HepG2 (cell line): ENCODE results near the gene ARHGEF9. TPM values are rescaled to one million over a fixed set of nuclear protein-coding genes. Genes with fewer than 3 reads are reported as not detected.

Experiments
- ATAC-seq: fragments of 200-7000 bp; cut with Tn5 transposase; 3 replicates; pipeline ENCODE4 v1.9.1; 2020; ENCODE audit warnings: mild to moderate bottlenecking, moderate library complexity
- BruUV-seq: library from RNA; stranded (reverse); fragments of 400-500 nt; replicated peaks from 2 replicates; lab custom pipeline; 2021; lab: Mats Ljungman, UMichigan
- CTCF ChIA-PET: fragments of 300-600 bp; formaldehyde crosslinking; extraction: SDS; loops from one replicate; lab custom pipeline; 2021; ENCODE audit warnings: low total read pairs, inconsistent platforms, low intra/inter-chr PET ratio; lab: Yijun Ruan, JAX
- POLR2A ChIA-PET: fragments of 350-600 bp; sonication (Branson Sonifier 250); formaldehyde crosslinking; loops from one replicate; lab custom pipeline; 2020; ENCODE audit warnings: antibody characterized with exemption, inconsistent platforms; lab: Yijun Ruan, JAX
- DNase-seq: peaks from one replicate; pipeline ENCODE4 v3.0.0-alpha.2; 2015; ENCODE audit warnings: low spot score
- FAIRE-seq: peaks from 3 replicates; lab custom pipeline; 2011; peaks lifted over from hg19 to GRCh38; lab: Jason Lieb, UNC
- H2AFZ ChIP-seq: one replicate; pipeline ENCODE4 v1.6.1; 2011; ENCODE audit warnings: low read length, inconsistent platforms
- H3K27ac ChIP-seq: fragments of 300-600 bp; 3 replicates; pipeline ENCODE4 v1.8.0; 2011; ENCODE audit warnings: mixed run types, mild to moderate bottlenecking, mixed read lengths, low read length, inconsistent platforms; ENCODE audit not compliant: insufficient read depth; ENCODE audit errors: extremely low read length
- H3K27me3 ChIP-seq, 2 experiments: fragments of 200-600 bp in 1 of 2; 2 replicates in 1 of 2; 3 replicates in 1 of 2; pipeline versions ENCODE4 v1.6.0 to v1.8.0; 2011; ENCODE audit warnings: low read length in 2 of 2, mild to moderate bottlenecking in 2 of 2, moderate library complexity in 2 of 2, inconsistent platforms in 1 of 2; ENCODE audit not compliant: insufficient read depth in 2 of 2, control insufficient read depth in 1 of 2
- H3K36me3 ChIP-seq, 2 experiments: fragments of 200-600 bp in 1 of 2; replicated peaks in 1 of 2; 2 replicates in 1 of 2; 3 replicates in 1 of 2; pipeline versions ENCODE4 v1.5.1 to v1.8.0; 2011; ENCODE audit warnings: low read length in 2 of 2, inconsistent platforms in 1 of 2; ENCODE audit not compliant: insufficient read depth in 2 of 2, control insufficient read depth in 1 of 2
- H3K4me1 ChIP-seq: 2 replicates; pipeline ENCODE4 v1.5.1; 2012; ENCODE audit warnings: low read length, inconsistent platforms; ENCODE audit not compliant: insufficient read depth
- H3K4me2 ChIP-seq: 2 replicates; pipeline ENCODE4 v1.6.0; 2011; ENCODE audit warnings: low read depth, low read length, inconsistent platforms
- H3K4me3 ChIP-seq, 3 experiments: fragments of 200-600 bp in 1 of 3; sonication (generic), shearing (Covaris generic) in 1 of 3; replicated peaks in 1 of 3; 2 replicates each; pipeline ENCODE4 v1.5.1; 2011 to 2016; ENCODE audit warnings: low read length in 3 of 3, inconsistent platforms in 2 of 3, low read depth in 2 of 3, mild to moderate bottlenecking in 2 of 3, control low read depth in 1 of 3, mixed read lengths in 1 of 3; ENCODE audit not compliant: insufficient read depth in 1 of 3
- H3K79me2 ChIP-seq: one replicate; pipeline ENCODE4 v1.6.1; 2011; ENCODE audit warnings: low read length, inconsistent platforms; ENCODE audit not compliant: insufficient read depth
- H3K9ac ChIP-seq: 2 replicates; pipeline ENCODE4 v1.6.0; 2011; ENCODE audit warnings: mild to moderate bottlenecking, low read depth, low read length, inconsistent platforms; ENCODE audit not compliant: insufficient read depth
- H3K9me3 ChIP-seq: 2 replicates; pipeline ENCODE4 v1.5.1; 2012; ENCODE audit warnings: mild to moderate bottlenecking, low read length
- H4K20me1 ChIP-seq: 2 replicates; pipeline ENCODE4 v1.6.0; 2011; ENCODE audit warnings: inconsistent platforms, mild to moderate bottlenecking, low read length, moderate library complexity; ENCODE audit not compliant: insufficient read depth
- IKZF4 ChIP-seq: sonication (generic); formaldehyde crosslinking; IDR thresholded peaks from 2 replicates; pipeline ENCODE4 v1.5.1; 2020; ENCODE audit warnings: borderline replicate concordance, mild to moderate bottlenecking, low read depth, missing genetic modification reagents; ENCODE audit errors: not compliant biosample characterization
- KDM6A ChIP-seq: IDR thresholded peaks from 2 replicates; pipeline ENCODE4 v1.6.1; 2016; ENCODE audit warnings: low read depth
- KMT2B ChIP-seq: IDR thresholded peaks from 2 replicates; pipeline ENCODE4 v1.6.1; 2016; ENCODE audit warnings: missing genetic modification reagents, missing compliant biosample characterization
- MAFF ChIP-seq: IDR thresholded peaks from 2 replicates; pipeline ENCODE4 v1.6.1; 2011; ENCODE audit warnings: low read depth, low read length, improper control_type of control experiment
- MAFK ChIP-seq, 2 experiments: IDR thresholded peaks in 1 of 2; conservative IDR thresholded peaks in 1 of 2; 2 replicates each; pipeline ENCODE4 v1.6.1; 2011; ENCODE audit warnings: improper control_type of control experiment in 2 of 2, low read length in 2 of 2
- PCBP1 ChIP-seq: fragments of 200-400 bp; formaldehyde crosslinking; IDR thresholded peaks from 2 replicates; pipeline ENCODE4 v1.6.1; 2017; ENCODE audit warnings: mild to moderate bottlenecking, low read depth, low read length, borderline replicate concordance
- PHB2 ChIP-seq: fragments of 450-650 bp; IDR thresholded peaks from 2 replicates; pipeline ENCODE4 v1.6.1; 2018; ENCODE audit not compliant: partially characterized antibody
- ZNF749 ChIP-seq: sonication (generic); formaldehyde crosslinking; IDR thresholded peaks from 2 replicates; pipeline ENCODE4 v1.8.0; 2022; ENCODE audit warnings: mild to moderate bottlenecking, missing genetic modification reagents, moderate library complexity, borderline replicate concordance
- WGBS: methylation state at CpG from one replicate; pipeline ENCODE4 v1.1.6; 2017; ENCODE audit warnings: low lambda C conversion rate; 5-methylcytosine and 5-hydroxymethylcytosine counted together
- in situ Hi-C: cut with HindIII; loops from 2 replicates; pipeline ENCODE4 v1.10.0; 2017; ENCODE audit warnings: low pct_unique_long_range_greater_than_20kb; ENCODE audit not compliant: extremely low pct_ligation_motif_present
- intact Hi-C: fragments of 100-400 bp; cut with micrococcal nuclease; formaldehyde crosslinking; loops from one replicate; pipeline ENCODE4 v1.10.0; 2022; ENCODE audit not compliant: unreplicated experiment
- polyA plus RNA-seq, 8 experiments: library from polyadenylated mRNA; depleted of rRNA in 3 of 8; stranded (reverse) in 7 of 8; unstranded in 1 of 8; fragments of >200 nt; fragmentation: Illumina TruSeq in 4 of 8; extraction: Trizol in 4 of 8; gene quantifications; 2 replicates each; pipeline versions ENCODE4 v1.2.1 to v1.2.3, GENCODE V29; 2011 to 2016; ENCODE audit warnings: low read depth in 4 of 8, missing spikeins in 1 of 8, mixed read lengths in 1 of 8; ENCODE audit not compliant: insufficient read depth in 1 of 8
- total RNA-seq, 5 experiments: library from RNA; depleted of rRNA; stranded (reverse); fragments of >200 nt; fragmentation: Illumina TruSeq; extraction: Trizol; gene quantifications; 2 replicates each; pipeline ENCODE4 v1.2.3, GENCODE V29; 2016; ENCODE audit warnings: low read depth in 1 of 5

The ARHGEF9 gene
- total and polyA plus RNA-seq, 2 of the 13 experiments (the other 11 are each of a cell fraction or from before 2014, with no cell fraction given): 0.91 to 1.8 TPM

DNA sequence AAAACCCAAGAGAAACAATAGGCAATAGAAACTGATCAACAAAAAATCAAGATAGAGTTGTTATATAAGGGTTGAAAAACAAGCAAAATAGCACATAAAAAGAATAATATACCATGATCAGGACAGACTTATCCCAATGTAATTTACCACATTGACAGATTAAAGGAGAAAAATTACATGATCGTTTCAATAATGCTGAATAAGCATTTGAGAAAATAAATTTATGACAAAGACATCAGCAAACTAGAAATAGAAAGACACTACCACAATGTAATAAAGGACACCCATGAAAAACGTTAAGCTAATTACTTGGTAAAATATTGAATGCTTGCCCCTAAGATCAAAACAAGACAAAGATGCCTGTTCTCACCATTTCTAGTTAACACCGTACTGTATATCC, 105.6 kb downstream of the ARHGEF9 start:
- intact Hi-C loops: no loop called here
- H3K4me3 ChIP-seq: no peak overlapping the region
- ATAC-seq (no peak), DNase-seq (no peak), FAIRE-seq (no peak)
- no peaks in the 10 kb centered on the region for H4K20me1 ChIP-seq
- H3K27me3 ChIP-seq: no peaks in the 10 kb centered on the region
- no peaks in the 10 kb centered on the region for H3K4me1 ChIP-seq
- 61% methylated on average over 3 of the region's 3 CpGs for WGBS
- H3K4me2 ChIP-seq: no peak overlapping the region
- no peaks in the 10 kb centered on the region for H3K79me2 ChIP-seq
- no peaks in the 10 kb centered on the region for H3K36me3 ChIP-seq
- POLR2A ChIA-PET: no interaction called here
- CTCF ChIA-PET: no interaction called here
- BruUV-seq: no TSS peak
- no peak overlapping the region for H3K9ac ChIP-seq
- no peak overlapping the region for H2AFZ ChIP-seq
- in situ Hi-C loops: no loop called here
- no peaks in the 10 kb centered on the region for H3K9me3 ChIP-seq
- TF ChIP-seq MAFF (peak; percentile 80), PCBP1 (no peak), ZNF749 (CRISPR knock-in tag) (no peak), KMT2B (no peak), KDM6A (CRISPR knock-in tag) (no peak), MAFK (conservative IDR thresholded peaks at IDR 0.05 in 1 of 2, IDR thresholded peaks at IDR 0.05 in 1 of 2; ENCODE audit: low read length in 2 of 2) (peak; percentile 64 to 89; a peak in 3 of 4 replicates)
- no peak overlapping the region for H3K27ac ChIP-seq

DNA sequence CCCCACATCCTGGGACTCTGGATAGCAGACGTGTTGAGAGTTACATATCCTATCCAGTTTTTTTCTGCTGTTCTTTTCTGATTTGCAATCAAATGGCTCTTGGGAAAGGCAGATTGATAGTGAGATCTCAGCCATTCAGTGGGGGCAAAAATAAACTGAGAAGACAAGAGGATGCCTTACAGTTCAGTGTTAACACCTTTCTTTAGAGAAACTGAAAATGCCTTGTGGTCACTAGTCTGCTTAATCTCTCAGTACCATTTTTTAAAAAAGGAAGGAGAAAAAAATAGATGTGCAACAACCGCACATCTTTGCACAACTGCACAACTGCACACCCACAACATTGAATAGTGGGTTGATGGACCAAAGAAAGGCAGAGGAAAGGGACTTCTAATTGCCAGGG, 109.3 kb downstream of the ARHGEF9 start:
- 92% methylated on average over 2 of the region's 2 CpGs for WGBS
- in situ Hi-C loops: no loop called here
- intact Hi-C loops: no loop called here

More for the DNA sequence above, 109.3 kb downstream of the ARHGEF9 start:
- Histone ChIP-seq H3K27me3 (no peaks in the 10 kb centered on the region), H3K27ac (no peak overlapping the region), H3K79me2 (no peaks in the 10 kb centered on the region), H3K4me3 (no peak overlapping the region), H3K4me2 (no peak overlapping the region), H4K20me1 (no peaks in the 10 kb centered on the region), H3K4me1 (no peaks in the 10 kb centered on the region), H3K9me3 (no peaks in the 10 kb centered on the region), H3K9ac (no peak overlapping the region), H2AFZ (no peak overlapping the region), H3K36me3 (no peaks in the 10 kb centered on the region)
- POLR2A ChIA-PET: no interaction called here
- CTCF ChIA-PET: no interaction called here
- DNase-seq (no peak), FAIRE-seq (no peak), ATAC-seq (no peak)
- TF ChIP-seq PHB2 (no peak), IKZF4 (CRISPR knock-in tag) (no peak)
- BruUV-seq: no TSS peak
